MCF 10A (cell line): ENCODE measurements around the gene ASB1. TPM values are rescaled to one million over a fixed set of nuclear protein-coding genes. Genes with fewer than 3 reads are reported as not detected.

Experiments
- BruUV-seq: library from RNA; stranded (reverse); fragments of 400-500 nt; replicated peaks from 2 replicates; lab custom pipeline; 2021; lab: Mats Ljungman, UMichigan
- CTCF ChIA-PET: fragments of 300-600 bp; sonication (Branson Sonifier 250); formaldehyde crosslinking; extraction: SDS; loops from one replicate; lab custom pipeline; 2021; ENCODE audit warnings: antibody characterized with exemption, inconsistent platforms; lab: Yijun Ruan, JAX
- POLR2A ChIA-PET: fragments of 300-600, 350-650 bp; sonication (Branson Sonifier 250); formaldehyde crosslinking; extraction: SDS; loops from one replicate; lab custom pipeline; 2020; ENCODE audit warnings: antibody characterized with exemption, inconsistent platforms; lab: Yijun Ruan, JAX
- DNase-seq: peaks from one replicate; pipeline ENCODE4 v3.0.0-alpha.2; 2018; ENCODE audit not compliant: unreplicated experiment
- H3K27ac Mint-ChIP-seq: one replicate; pipeline ENCODE4 v1.8.0; 2022; ENCODE audit warnings: mild to moderate bottlenecking, low read depth, mixed read lengths; ENCODE audit not compliant: unreplicated experiment
- H3K27me3 Mint-ChIP-seq: one replicate; pipeline ENCODE4 v1.8.0; 2022; ENCODE audit warnings: mixed read lengths; ENCODE audit not compliant: insufficient read depth, unreplicated experiment
- H3K36me3 Mint-ChIP-seq: one replicate; pipeline ENCODE4 v1.8.0; 2022; ENCODE audit warnings: mild to moderate bottlenecking, moderate library complexity, mixed read lengths; ENCODE audit not compliant: insufficient read depth, unreplicated experiment
- H3K4me1 Mint-ChIP-seq: one replicate; pipeline ENCODE4 v1.8.0; 2022; ENCODE audit warnings: mixed read lengths; ENCODE audit not compliant: insufficient read depth, unreplicated experiment
- H3K4me3 Mint-ChIP-seq: one replicate; pipeline ENCODE4 v1.8.0; 2022; ENCODE audit warnings: mild to moderate bottlenecking, moderate library complexity, mixed read lengths; ENCODE audit not compliant: unreplicated experiment
- H3K9me3 Mint-ChIP-seq: one replicate; pipeline ENCODE4 v1.8.0; 2022; ENCODE audit warnings: mixed read lengths; ENCODE audit not compliant: unreplicated experiment
- intact Hi-C: fragments of 100-400 bp; cut with micrococcal nuclease; formaldehyde crosslinking; loops from 2 replicates; pipeline ENCODE4 v1.14.1; 2022
- total RNA-seq: library from RNA; stranded (reverse); gene quantifications from 2 replicates; pipeline ENCODE4 v1.2.3, GENCODE V29; 2022
- TF ChIP-seq, protein P1 (sequence below): fragments of 200-600 bp; IDR thresholded peaks from one replicate; pipeline ENCODE4 v1.8.0; 2022; ENCODE audit warnings: antibody characterized with exemption, mild to moderate bottlenecking; ENCODE audit not compliant: unreplicated experiment

The ASB1 gene
- total RNA-seq, 1 experiment from 2014 or later = 104 TPM

GRCh38 chr2:238418196-238418998, 8.3 kb upstream of the ASB1 start:
- peaks cover 8% of the 10 kb centered on the region for H3K4me1 Mint-ChIP-seq
- TF ChIP-seq, protein P1, sequence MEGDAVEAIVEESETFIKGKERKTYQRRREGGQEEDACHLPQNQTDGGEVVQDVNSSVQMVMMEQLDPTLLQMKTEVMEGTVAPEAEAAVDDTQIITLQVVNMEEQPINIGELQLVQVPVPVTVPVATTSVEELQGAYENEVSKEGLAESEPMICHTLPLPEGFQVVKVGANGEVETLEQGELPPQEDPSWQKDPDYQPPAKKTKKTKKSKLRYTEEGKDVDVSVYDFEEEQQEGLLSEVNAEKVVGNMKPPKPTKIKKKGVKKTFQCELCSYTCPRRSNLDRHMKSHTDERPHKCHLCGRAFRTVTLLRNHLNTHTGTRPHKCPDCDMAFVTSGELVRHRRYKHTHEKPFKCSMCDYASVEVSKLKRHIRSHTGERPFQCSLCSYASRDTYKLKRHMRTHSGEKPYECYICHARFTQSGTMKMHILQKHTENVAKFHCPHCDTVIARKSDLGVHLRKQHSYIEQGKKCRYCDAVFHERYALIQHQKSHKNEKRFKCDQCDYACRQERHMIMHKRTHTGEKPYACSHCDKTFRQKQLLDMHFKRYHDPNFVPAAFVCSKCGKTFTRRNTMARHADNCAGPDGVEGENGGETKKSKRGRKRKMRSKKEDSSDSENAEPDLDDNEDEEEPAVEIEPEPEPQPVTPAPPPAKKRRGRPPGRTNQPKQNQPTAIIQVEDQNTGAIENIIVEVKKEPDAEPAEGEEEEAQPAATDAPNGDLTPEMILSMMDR = no peak
- peak overlapping the region; percentile 65 for H3K27ac Mint-ChIP-seq
- intact Hi-C loops = no loop called here
- H3K36me3 Mint-ChIP-seq = peaks cover 5% of the 10 kb centered on the region
- no peak for DNase-seq
- H3K27me3 Mint-ChIP-seq = no peaks in the 10 kb centered on the region
- ChIA-PET CTCF (interaction anchor here (0.6 kb wide), 1 partner anchor 47 kb away, joined by 3 read pairs; no protein-coding TSS in a partner anchor), POLR2A (interaction anchor here (0.7 to 0.9 kb wide), 3 partner anchors 9 to 23 kb away, joined by 3 to 5 read pairs (median 4); no protein-coding TSS in a partner anchor)
- peak overlapping the region; percentile 17 for H3K4me3 Mint-ChIP-seq
- no TSS peak for BruUV-seq
- peaks cover 13% of the 10 kb centered on the region for H3K9me3 Mint-ChIP-seq

GRCh38 chr2:238418999-238419546, 7.7 kb upstream of the ASB1 start:
- intact Hi-C loops = no loop called here
- Mint-ChIP-seq H3K27ac (no peak overlapping the region), H3K4me3 (no peak overlapping the region), H3K9me3 (peaks cover 13% of the 10 kb centered on the region), H3K36me3 (peaks cover 5% of the 10 kb centered on the region), H3K4me1 (peaks cover 8% of the 10 kb centered on the region), H3K27me3 (no peaks in the 10 kb centered on the region)
- POLR2A ChIA-PET = no interaction called here
- no TSS peak for BruUV-seq
- DNase-seq = no peak
- CTCF ChIA-PET = no interaction called here
- TF ChIP-seq, protein P1 = no peak

DNA sequence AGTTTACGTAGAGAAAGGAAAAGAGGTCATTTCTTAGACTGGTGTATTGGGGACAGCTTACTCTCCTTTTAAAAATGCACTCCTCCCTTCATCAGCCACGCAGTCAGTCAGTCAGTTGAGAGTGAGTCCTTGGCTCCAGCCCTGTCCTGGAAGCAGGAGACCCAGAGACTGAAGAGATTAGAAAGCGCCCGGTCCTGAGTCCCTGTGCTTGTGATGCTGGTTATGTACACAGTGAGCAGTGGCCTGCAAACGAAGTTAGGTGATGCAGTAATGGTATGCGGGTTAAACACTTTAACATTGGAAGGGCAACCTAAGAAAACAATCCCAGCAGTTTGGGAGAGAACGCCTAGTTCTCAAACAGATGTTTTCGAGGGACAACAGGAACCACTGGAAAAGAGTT, 6.3 kb upstream of the ASB1 start:
- no peak overlapping the region for H3K27ac Mint-ChIP-seq
- DNase-seq = no peak
- peaks cover 8% of the 10 kb centered on the region for H3K4me1 Mint-ChIP-seq
- POLR2A ChIA-PET = interaction anchor here (0.6 kb wide), 1 partner anchor 16 kb away, joined by 6 read pairs; no protein-coding TSS in a partner anchor
- BruUV-seq = no TSS peak
- CTCF ChIA-PET = no interaction called here
- no peaks in the 10 kb centered on the region for H3K27me3 Mint-ChIP-seq
- peaks cover 5% of the 10 kb centered on the region for H3K36me3 Mint-ChIP-seq
- H3K9me3 Mint-ChIP-seq = peaks cover 13% of the 10 kb centered on the region
- intact Hi-C loops = no loop called here
- TF ChIP-seq, protein P1 = no peak
- no peak overlapping the region for H3K4me3 Mint-ChIP-seq

- Mint-ChIP-seq H3K4me1 (peaks cover 9% of the 10 kb centered on the region), H3K27ac (no peak overlapping the region), H3K9me3 (peaks cover 9% of the 10 kb centered on the region), H3K36me3 (peaks cover 5% of the 10 kb centered on the region), H3K27me3 (no peaks in the 10 kb centered on the region), H3K4me3 (no peak overlapping the region)
- TF ChIP-seq, protein P1 = no peak
- ChIA-PET POLR2A (no interaction called here), CTCF (no interaction called here)
- no peak for DNase-seq
- no TSS peak for BruUV-seq
- intact Hi-C loops = no loop called here
These were observed 5.6 kb upstream of the ASB1 start for GRCh38 chr2:238420878-238421694.
